H9 (cell line): Measurements from ENCODE around the gene RIOK1. TPM values are rescaled to one million over a fixed set of nuclear protein-coding genes. Genes with fewer than 3 reads are reported as not detected.
A peak's percentile ranks its signal among the peaks of the same experiment; 100 is the strongest.

Source experiments
- DNase-seq: peaks from one replicate; pipeline ENCODE4 v3.0.0-alpha.2; 2017
- H2AFZ ChIP-seq: one replicate; pipeline ENCODE4 v1.6.1; 2013; ENCODE audit warnings: mild to moderate bottlenecking, low read length, control low read depth, moderate library complexity
- H2AK5ac ChIP-seq: 2 replicates; pipeline ENCODE4 v1.6.1; 2013; ENCODE audit warnings: low read length, control low read depth, mixed read lengths; ENCODE audit not compliant: insufficient read length
- H2BK120ac ChIP-seq: one replicate; pipeline ENCODE4 v1.6.1; 2013; ENCODE audit warnings: low read depth, mild to moderate bottlenecking, low read length, control low read depth, inconsistent platforms; ENCODE audit not compliant: poor library complexity, severe bottlenecking
- H2BK12ac ChIP-seq: 2 replicates; pipeline ENCODE4 v1.6.1; 2013; ENCODE audit warnings: low read length, control low read depth, mixed read lengths, low read depth; ENCODE audit not compliant: insufficient read length
- H2BK15ac ChIP-seq: 2 replicates; pipeline ENCODE4 v1.6.1; 2013; ENCODE audit warnings: low read depth, low read length, control low read depth
- H2BK20ac ChIP-seq: one replicate; pipeline ENCODE4 v1.6.1; 2013; ENCODE audit warnings: low read depth, mild to moderate bottlenecking, low read length, control low read depth, inconsistent platforms; ENCODE audit not compliant: poor library complexity, severe bottlenecking
- H2BK5ac ChIP-seq: 2 replicates; pipeline ENCODE4 v1.6.1; 2013; ENCODE audit warnings: low read length, control low read depth, mixed read lengths; ENCODE audit not compliant: insufficient read length
- H3K14ac ChIP-seq: 2 replicates; pipeline ENCODE4 v1.6.1; 2013; ENCODE audit warnings: low read length, control low read depth; ENCODE audit not compliant: insufficient read depth
- H3K18ac ChIP-seq: 2 replicates; pipeline ENCODE4 v1.6.1; 2013; ENCODE audit warnings: low read depth, mild to moderate bottlenecking, mixed read lengths, low read length, control low read depth; ENCODE audit not compliant: insufficient read length
- H3K23ac ChIP-seq: 2 replicates; pipeline ENCODE4 v1.6.1; 2013; ENCODE audit warnings: low read length, control low read depth, mixed read lengths, low read depth; ENCODE audit not compliant: insufficient read length
- H3K23me2 ChIP-seq: 2 replicates; pipeline ENCODE4 v1.6.1; 2013; ENCODE audit warnings: low read depth, mild to moderate bottlenecking, mixed read lengths, low read length, control low read depth; ENCODE audit not compliant: insufficient read length, poor library complexity, severe bottlenecking
- H3K27ac ChIP-seq: 2 replicates; pipeline ENCODE4 v1.5.1; 2013; ENCODE audit warnings: low read length, control low read depth, mixed read lengths, low read depth; ENCODE audit not compliant: insufficient read length
- H3K27me3 ChIP-seq: 2 replicates; pipeline ENCODE4 v1.6.1; 2013; ENCODE audit warnings: low read length, control low read depth, inconsistent platforms; ENCODE audit not compliant: insufficient read depth
- H3K4ac ChIP-seq: 2 replicates; pipeline ENCODE4 v1.6.1; 2013; ENCODE audit warnings: low read depth, mild to moderate bottlenecking, control low read depth, inconsistent platforms, low read length, moderate library complexity
- H3K4me1 ChIP-seq: 2 replicates; pipeline ENCODE4 v1.6.1; 2013; ENCODE audit warnings: low read length, control low read depth, inconsistent platforms; ENCODE audit not compliant: insufficient read depth
- H3K4me2 ChIP-seq: 2 replicates; pipeline ENCODE4 v1.6.1; 2013; ENCODE audit warnings: low read length, control low read depth, mixed read lengths; ENCODE audit not compliant: insufficient read length, insufficient read depth
- H3K56ac ChIP-seq: 2 replicates; pipeline ENCODE4 v1.6.1; 2013; ENCODE audit warnings: low read depth, mild to moderate bottlenecking, mixed read lengths, low read length, control low read depth; ENCODE audit not compliant: insufficient read length
- H3K79me1 ChIP-seq: 2 replicates; pipeline ENCODE4 v1.6.1; 2013; ENCODE audit warnings: low read depth, mild to moderate bottlenecking, moderate library complexity, low read length, control low read depth, inconsistent platforms; ENCODE audit not compliant: insufficient read depth, poor library complexity, severe bottlenecking
- H3K79me2 ChIP-seq: 2 replicates; pipeline ENCODE4 v1.6.1; 2013; ENCODE audit warnings: low read length, control low read depth, inconsistent platforms; ENCODE audit not compliant: insufficient read depth
- H3K9ac ChIP-seq: 2 replicates; pipeline ENCODE4 v1.6.1; 2013; ENCODE audit warnings: low read length, control low read depth, mixed read lengths; ENCODE audit not compliant: insufficient read length; ENCODE audit errors: extremely low read depth
- H3K9me3 ChIP-seq: one replicate; pipeline ENCODE4 v1.6.1; 2013; ENCODE audit warnings: low read depth, low read length, inconsistent platforms; ENCODE audit not compliant: control insufficient read depth
- H3T11ph ChIP-seq: one replicate; pipeline ENCODE4 v1.6.1; 2013; ENCODE audit warnings: mild to moderate bottlenecking, low read length, control low read depth, inconsistent platforms
- H4K20me1 ChIP-seq: one replicate; pipeline ENCODE4 v1.6.1; 2013; ENCODE audit not compliant: control insufficient read depth, insufficient read length, insufficient read depth
- H4K5ac ChIP-seq: 2 replicates; pipeline ENCODE4 v1.6.1; 2013; ENCODE audit warnings: low read depth, mild to moderate bottlenecking, mixed read lengths, low read length, control low read depth; ENCODE audit not compliant: insufficient read length
- H4K8ac ChIP-seq: replicated peaks from 2 replicates; pipeline ENCODE4 v1.6.1; 2013; ENCODE audit warnings: low read length, control low read depth, mixed read lengths, low read depth; ENCODE audit not compliant: insufficient read length
- H4K91ac ChIP-seq: 2 replicates; pipeline ENCODE4 v1.6.1; 2013; ENCODE audit warnings: low read depth, mild to moderate bottlenecking, moderate library complexity, mixed read lengths, low read length, control low read depth; ENCODE audit not compliant: insufficient read length
- H3K27ac Mint-ChIP-seq, 3 experiments: 2 replicates in 2 of 3; 3 replicates in 1 of 3; pipeline ENCODE4 v1.8.0; 2020 to 2021; ENCODE audit warnings: mixed read lengths in 3 of 3, mild to moderate bottlenecking in 1 of 3, moderate library complexity in 1 of 3
- H3K27me3 Mint-ChIP-seq: 2 replicates; pipeline ENCODE4 v1.8.0; 2021; ENCODE audit warnings: low read depth, mild to moderate bottlenecking, moderate library complexity, mixed read lengths
- H3K36me3 Mint-ChIP-seq, 3 experiments: 2 replicates in 2 of 3; 3 replicates in 1 of 3; pipeline ENCODE4 v1.8.0; 2020 to 2021; ENCODE audit warnings: low read depth in 3 of 3, mixed read lengths in 3 of 3; ENCODE audit not compliant: insufficient read depth in 1 of 3
- H3K4me1 Mint-ChIP-seq, 2 experiments: 2 replicates each; pipeline ENCODE4 v1.8.0; 2020; ENCODE audit warnings: mixed read lengths in 2 of 2
- H3K4me3 Mint-ChIP-seq, 2 experiments: 2 replicates in 1 of 2; 3 replicates in 1 of 2; pipeline ENCODE4 v1.8.0; 2020 to 2021; ENCODE audit warnings: mild to moderate bottlenecking in 2 of 2, mixed read lengths in 2 of 2, moderate library complexity in 1 of 2
- H3K9me3 Mint-ChIP-seq, 2 experiments: 2 replicates in 1 of 2; 3 replicates in 1 of 2; pipeline ENCODE4 v1.8.0; 2020; ENCODE audit warnings: mild to moderate bottlenecking in 2 of 2, mixed read lengths in 2 of 2, moderate library complexity in 1 of 2
- CTCF ChIP-seq: fragments of 200-600 bp; sonication (generic); conservative IDR thresholded peaks from 3 replicates; pipeline ENCODE4 v1.8.0; 2021; ENCODE audit warnings: antibody characterized with exemption, mild to moderate bottlenecking
- WGBS: extraction: QIAGEN DNeasy Blood & Tissue Kit; methylation state at CpG from one replicate; pipeline ENCODE4 v1.1.7; 2013; ENCODE audit warnings: missing lambda C conversion rate, low lambda C conversion rate, mixed read lengths; ENCODE audit not compliant: insufficient read length; ENCODE audit errors: extremely low coverage; 5-methylcytosine and 5-hydroxymethylcytosine counted together
- total RNA-seq: library from RNA; stranded (reverse); gene quantifications from 2 replicates; pipeline ENCODE4 v1.2.1, GENCODE V29; 2021

The RIOK1 gene
- total RNA-seq, 1 experiment from 2014 or later, result 40.0 TPM

GRCh38 chr6:7390226-7390878, 744 bp downstream of the RIOK1 start:
- Mint-ChIP-seq H3K27me3 (no peaks in the 10 kb centered on the region), H3K9me3 (no peaks in the 10 kb centered on the region)

More at GRCh38 chr6:7390226-7390878, 744 bp downstream of the RIOK1 start:
- Mint-ChIP-seq H3K4me3 (peak overlapping the region; percentile 90 to 92), H3K36me3 (peaks cover 6 to 26% (median 21%) of the 10 kb centered on the region in 3 experiments; a peak in 5 of 7 replicates), H3K27ac (peak overlapping the region in 2 of 3 experiments; percentile 96 to 98; a peak in 3 of 7 replicates), H3K4me1 (peaks cover 21 to 28% of the 10 kb centered on the region in 2 experiments)
- Histone ChIP-seq H3T11ph (no peak overlapping the region), H2BK120ac (no peak overlapping the region), H4K5ac (no peak overlapping the region), H4K8ac (no peak overlapping the region), H3K23ac (no peak overlapping the region), H4K91ac (no peak overlapping the region), H2BK12ac (no peak overlapping the region), H3K27ac (no peak overlapping the region), H3K23me2 (peaks cover 13% of the 10 kb centered on the region), H2BK15ac (no peak overlapping the region), H4K20me1 (no peaks in the 10 kb centered on the region), H2AFZ (no peak overlapping the region), H2BK5ac (no peak overlapping the region), H3K56ac (no peak overlapping the region), H3K9me3 (no peaks in the 10 kb centered on the region), H2BK20ac (no peak overlapping the region), H3K9ac (peak overlapping the region; percentile 33), H3K79me2 (peaks cover 12% of the 10 kb centered on the region; the same call in 1 of the 2 replicates), H3K27me3 (no peaks in the 10 kb centered on the region), H3K4me1 (no peaks in the 10 kb centered on the region; the same call in 1 of the 2 replicates), H3K4me2 (peak overlapping the region; percentile 89), H3K79me1 (peaks cover 2% of the 10 kb centered on the region), H3K4ac (no peak overlapping the region), H2AK5ac (no peak overlapping the region), H3K14ac (no peak overlapping the region), H3K18ac (no peak overlapping the region)
- DNase-seq, result no peak
- WGBS, result no CpG with 5 or more reads among the region's 14 CpGs
- TF ChIP-seq CTCF, result peak; percentile 22; the same call in 1 of the 3 replicates
